GM18868 (cell line): ENCODE measurements around the gene RAD51B.
"Not testable (repeated sequence)": the region's sequence is repeated elsewhere in the genome, so short reads cannot be mapped to it uniquely, and the experiment has no call there.

ENCODE experiments used
- ATAC-seq: cut with Tn5 transposase; IDR thresholded peaks from one replicate; pipeline ENCODE4 v1.9.1; 2021; ENCODE audit warnings: mild to moderate bottlenecking, moderate library complexity; ENCODE audit not compliant: unreplicated experiment

Gene RAD51B

GRCh38 chr14:68195126-68195525 lies 375.5 kb downstream of the RAD51B start:
- no peak for ATAC-seq

- ATAC-seq: no peak
These were observed 379.3 kb downstream of the RAD51B start for GRCh38 chr14:68198713-68199495.

- no peak for ATAC-seq
These were observed 380.1 kb downstream of the RAD51B start for GRCh38 chr14:68199554-68200151.

- ATAC-seq: no peak
These were observed 384.3 kb downstream of the RAD51B start for GRCh38 chr14:68203871-68204270.

- no peak for ATAC-seq
These were observed 388.6 kb downstream of the RAD51B start for GRCh38 chr14:68208218-68208617.

- no peak for ATAC-seq
These were observed 389.2 kb downstream of the RAD51B start for GRCh38 chr14:68208626-68209317.

- peak; percentile 88 for ATAC-seq
These were observed 391.2 kb downstream of the RAD51B start for GRCh38 chr14:68210729-68211299.

- no peak for ATAC-seq
These were observed 391.8 kb downstream of the RAD51B start for GRCh38 chr14:68211421-68211820.

GRCh38 chr14:68211886-68212285 lies 392.3 kb downstream of the RAD51B start:
- ATAC-seq: no peak

GRCh38 chr14:68212361-68212760 lies 392.8 kb downstream of the RAD51B start:
- no peak for ATAC-seq

GRCh38 chr14:68214431-68214830 lies 394.9 kb downstream of the RAD51B start:
- no peak for ATAC-seq

GRCh38 chr14:68215629-68216028 lies 396.1 kb downstream of the RAD51B start:
- peak; percentile 29 for ATAC-seq

- no peak for ATAC-seq
These were observed 396.5 kb downstream of the RAD51B start for GRCh38 chr14:68216079-68216478.

GRCh38 chr14:68216957-68217356 lies 397.4 kb downstream of the RAD51B start:
- ATAC-seq: no peak

- ATAC-seq: no peak
These were observed 398.3 kb downstream of the RAD51B start for GRCh38 chr14:68217791-68218340.

GRCh38 chr14:68219407-68219806 lies 399.8 kb downstream of the RAD51B start:
- ATAC-seq: no peak

GRCh38 chr14:68221046-68221445 lies 401.5 kb downstream of the RAD51B start:
- not testable (repeated sequence) for ATAC-seq

GRCh38 chr14:68222154-68222553 lies 402.6 kb downstream of the RAD51B start:
- ATAC-seq: no peak

- ATAC-seq: no peak
These were observed 403.1 kb downstream of the RAD51B start for GRCh38 chr14:68222726-68223125.

GRCh38 chr14:68223631-68224030 lies 404.1 kb downstream of the RAD51B start:
- ATAC-seq: no peak

- ATAC-seq: no peak
These were observed 405.7 kb downstream of the RAD51B start for GRCh38 chr14:68225321-68225720.
